Measurements from ENCODE around the gene DET1.
"Not testable (repeated sequence)": the region's sequence is repeated elsewhere in the genome, so short reads cannot be mapped to it uniquely, and the experiment has no call there.

DET1 gene

GRCh38 chr15:88543065-88543776 lies 3.3 kb downstream of the DET1 start:
- Histone ChIP-seq H3K4me2 (ENCODE audit: low read depth, low read length, poor library complexity, severe bottlenecking) (no peak overlapping the region), H3K36me3 (ENCODE audit: insufficient read depth, low read length) (no peaks in the 10 kb centered on the region), H2AFZ (ENCODE audit: low read length) (no peak overlapping the region), H4K20me1 (ENCODE audit: insufficient read depth, low read length, poor library complexity, severe bottlenecking) (no peaks in the 10 kb centered on the region), H3F3A (ENCODE audit: low read depth) (no peaks in the 10 kb centered on the region), H3K9me3 (ENCODE audit: insufficient read depth, low read depth, low read length) (no peaks in the 10 kb centered on the region), H3K9me2 (replicated peaks; ENCODE audit: low read depth, low read length) (no peaks in the 10 kb centered on the region), H3K79me2 (ENCODE audit: insufficient read depth, low read length) (no peaks in the 10 kb centered on the region), H3K9ac (ENCODE audit: low read depth, low read length, poor library complexity, severe bottlenecking) (no peak overlapping the region), H3K4me1 (ENCODE audit: insufficient read depth, low read length, poor library complexity, severe bottlenecking) (peaks cover 4% of the 10 kb centered on the region), H3K27me3 (ENCODE audit: insufficient read depth, low read length, poor library complexity, severe bottlenecking) (peaks cover 41% of the 10 kb centered on the region), H3K4me3 (ENCODE audit: low read length, poor library complexity, severe bottlenecking) (no peak overlapping the region)
- no peak for TF ChIP-seq CTCF (conservative IDR thresholded peaks at IDR 0.05; ENCODE audit: low read length)
- no peak for TF ChIP-seq EZH2phosphoT487 (IDR thresholded peaks at IDR 0.05; ENCODE audit: borderline replicate concordance)

- Histone ChIP-seq H3K27me3 (ENCODE audit: insufficient read depth, low read length, poor library complexity, severe bottlenecking) (peaks cover 41% of the 10 kb centered on the region), H3K4me1 (ENCODE audit: insufficient read depth, low read length, poor library complexity, severe bottlenecking) (peaks cover 4% of the 10 kb centered on the region), H3K79me2 (ENCODE audit: insufficient read depth, low read length) (no peaks in the 10 kb centered on the region), H3K4me2 (ENCODE audit: low read depth, low read length, poor library complexity, severe bottlenecking) (no peak overlapping the region), H3K9me3 (ENCODE audit: insufficient read depth, low read depth, low read length) (no peaks in the 10 kb centered on the region), H3K9ac (ENCODE audit: low read depth, low read length, poor library complexity, severe bottlenecking) (no peak overlapping the region), H2AFZ (ENCODE audit: low read length) (no peak overlapping the region), H3K9me2 (replicated peaks; ENCODE audit: low read depth, low read length) (no peaks in the 10 kb centered on the region), H3F3A (ENCODE audit: low read depth) (no peaks in the 10 kb centered on the region), H4K20me1 (ENCODE audit: insufficient read depth, low read length, poor library complexity, severe bottlenecking) (no peaks in the 10 kb centered on the region), H3K4me3 (ENCODE audit: low read length, poor library complexity, severe bottlenecking) (no peak overlapping the region), H3K36me3 (ENCODE audit: insufficient read depth, low read length) (no peaks in the 10 kb centered on the region)
- TF ChIP-seq EZH2phosphoT487 (IDR thresholded peaks at IDR 0.05; ENCODE audit: borderline replicate concordance) (no peak), CTCF (conservative IDR thresholded peaks at IDR 0.05; ENCODE audit: low read length) (no peak)
Measured at GRCh38 chr15:88542342-88542733, 4.1 kb downstream of the DET1 start.

GRCh38 chr15:88541709-88542341 lies 4.7 kb downstream of the DET1 start:
- Histone ChIP-seq H3K79me2 (ENCODE audit: insufficient read depth, low read length) (no peaks in the 10 kb centered on the region), H2AFZ (ENCODE audit: low read length) (no peak overlapping the region), H4K20me1 (ENCODE audit: insufficient read depth, low read length, poor library complexity, severe bottlenecking) (no peaks in the 10 kb centered on the region), H3K4me3 (ENCODE audit: low read length, poor library complexity, severe bottlenecking) (no peak overlapping the region), H3K27me3 (ENCODE audit: insufficient read depth, low read length, poor library complexity, severe bottlenecking) (peaks cover 41% of the 10 kb centered on the region), H3K9me3 (ENCODE audit: insufficient read depth, low read depth, low read length) (no peaks in the 10 kb centered on the region), H3K4me2 (ENCODE audit: low read depth, low read length, poor library complexity, severe bottlenecking) (no peak overlapping the region), H3K9ac (ENCODE audit: low read depth, low read length, poor library complexity, severe bottlenecking) (no peak overlapping the region), H3K36me3 (ENCODE audit: insufficient read depth, low read length) (no peaks in the 10 kb centered on the region), H3K9me2 (replicated peaks; ENCODE audit: low read depth, low read length) (no peaks in the 10 kb centered on the region), H3F3A (ENCODE audit: low read depth) (no peaks in the 10 kb centered on the region), H3K4me1 (ENCODE audit: insufficient read depth, low read length, poor library complexity, severe bottlenecking) (peaks cover 4% of the 10 kb centered on the region)
- TF ChIP-seq CTCF (conservative IDR thresholded peaks at IDR 0.05; ENCODE audit: low read length) (no peak), EZH2phosphoT487 (IDR thresholded peaks at IDR 0.05; ENCODE audit: borderline replicate concordance) (no peak)

GRCh38 chr15:88541111-88541510 lies 5.4 kb downstream of the DET1 start:
- not testable (repeated sequence) for H4K20me1 ChIP-seq (ENCODE audit: insufficient read depth, low read length, poor library complexity, severe bottlenecking); H3K9ac ChIP-seq (ENCODE audit: low read depth, low read length, poor library complexity, severe bottlenecking); H3K4me3 ChIP-seq (ENCODE audit: low read length, poor library complexity, severe bottlenecking); H3K79me2 ChIP-seq (ENCODE audit: insufficient read depth, low read length); H3K9me2 ChIP-seq (replicated peaks; ENCODE audit: low read depth, low read length); H3F3A ChIP-seq (ENCODE audit: low read depth); H3K9me3 ChIP-seq (ENCODE audit: insufficient read depth, low read depth, low read length); H3K4me2 ChIP-seq (ENCODE audit: low read depth, low read length, poor library complexity, severe bottlenecking); H2AFZ ChIP-seq (ENCODE audit: low read length); H3K4me1 ChIP-seq (ENCODE audit: insufficient read depth, low read length, poor library complexity, severe bottlenecking); H3K36me3 ChIP-seq (ENCODE audit: insufficient read depth, low read length)
- H3K27me3 ChIP-seq (ENCODE audit: insufficient read depth, low read length, poor library complexity, severe bottlenecking), result peaks cover 41% of the 10 kb centered on the region

- not testable (repeated sequence) for H3K36me3 ChIP-seq (ENCODE audit: insufficient read depth, low read length); H3K4me1 ChIP-seq (ENCODE audit: insufficient read depth, low read length, poor library complexity, severe bottlenecking); H3K9ac ChIP-seq (ENCODE audit: low read depth, low read length, poor library complexity, severe bottlenecking); H3K4me3 ChIP-seq (ENCODE audit: low read length, poor library complexity, severe bottlenecking); H2AFZ ChIP-seq (ENCODE audit: low read length); H3F3A ChIP-seq (ENCODE audit: low read depth); H3K9me2 ChIP-seq (replicated peaks; ENCODE audit: low read depth, low read length); H3K9me3 ChIP-seq (ENCODE audit: insufficient read depth, low read depth, low read length); H3K79me2 ChIP-seq (ENCODE audit: insufficient read depth, low read length); H3K4me2 ChIP-seq (ENCODE audit: low read depth, low read length, poor library complexity, severe bottlenecking); H4K20me1 ChIP-seq (ENCODE audit: insufficient read depth, low read length, poor library complexity, severe bottlenecking)
- peaks cover 41% of the 10 kb centered on the region for H3K27me3 ChIP-seq (ENCODE audit: insufficient read depth, low read length, poor library complexity, severe bottlenecking)
Measured at GRCh38 chr15:88540350-88540749, 6.1 kb downstream of the DET1 start.
